Dendritic cell treated with granulocyte-macrophage colony-stimulating factor and Interleukin-4, amounts not matched to agents 40 ng/mL and 50 ng/mL, for 4 days (primary cell): ENCODE measurements around the gene DYNC1LI2.

ENCODE experiments used
- H3K27ac Mint-ChIP-seq: one replicate; pipeline ENCODE4 v1.8.0; 2022; ENCODE audit warnings: mild to moderate bottlenecking, mixed read lengths
- H3K27me3 Mint-ChIP-seq: one replicate; pipeline ENCODE4 v1.8.0; 2022; ENCODE audit warnings: mild to moderate bottlenecking, mixed read lengths
- H3K36me3 Mint-ChIP-seq: one replicate; pipeline ENCODE4 v1.8.0; 2022; ENCODE audit warnings: low read depth, mixed read lengths
- H3K4me1 Mint-ChIP-seq: one replicate; pipeline ENCODE4 v1.8.0; 2022; ENCODE audit warnings: low read depth, mixed read lengths
- H3K4me3 Mint-ChIP-seq: one replicate; pipeline ENCODE4 v1.8.0; 2022; ENCODE audit warnings: mild to moderate bottlenecking, moderate library complexity, mixed read lengths
- H3K9me3 Mint-ChIP-seq: one replicate; pipeline ENCODE4 v1.8.0; 2022; ENCODE audit warnings: mixed read lengths
- intact Hi-C: fragments of 100-400 bp; cut with micrococcal nuclease; formaldehyde crosslinking; loops from one replicate; pipeline ENCODE4 v1.15.0; 2022

The DYNC1LI2 gene

GRCh38 chr16:66681676-66682075 lies 69.7 kb downstream of the DYNC1LI2 start:
- Mint-ChIP-seq H3K9me3 (no peaks in the 10 kb centered on the region), H3K27ac (no peak overlapping the region), H3K36me3 (peaks cover 7% of the 10 kb centered on the region), H3K4me3 (no peak overlapping the region), H3K4me1 (peaks cover 6% of the 10 kb centered on the region), H3K27me3 (no peaks in the 10 kb centered on the region)
- intact Hi-C loops = no loop called here

GRCh38 chr16:66678337-66678736 lies 73.1 kb downstream of the DYNC1LI2 start:
- Mint-ChIP-seq H3K27ac (no peak overlapping the region), H3K9me3 (no peaks in the 10 kb centered on the region), H3K4me3 (no peak overlapping the region), H3K4me1 (no peaks in the 10 kb centered on the region), H3K27me3 (no peaks in the 10 kb centered on the region), H3K36me3 (peaks cover 7% of the 10 kb centered on the region)
- intact Hi-C loops = no loop called here

GRCh38 chr16:66677836-66678235 lies 73.6 kb downstream of the DYNC1LI2 start:
- intact Hi-C loops = no loop called here
- Mint-ChIP-seq H3K4me3 (no peak overlapping the region), H3K27me3 (no peaks in the 10 kb centered on the region), H3K27ac (no peak overlapping the region), H3K9me3 (no peaks in the 10 kb centered on the region), H3K4me1 (no peaks in the 10 kb centered on the region), H3K36me3 (peaks cover 7% of the 10 kb centered on the region)

DNA sequence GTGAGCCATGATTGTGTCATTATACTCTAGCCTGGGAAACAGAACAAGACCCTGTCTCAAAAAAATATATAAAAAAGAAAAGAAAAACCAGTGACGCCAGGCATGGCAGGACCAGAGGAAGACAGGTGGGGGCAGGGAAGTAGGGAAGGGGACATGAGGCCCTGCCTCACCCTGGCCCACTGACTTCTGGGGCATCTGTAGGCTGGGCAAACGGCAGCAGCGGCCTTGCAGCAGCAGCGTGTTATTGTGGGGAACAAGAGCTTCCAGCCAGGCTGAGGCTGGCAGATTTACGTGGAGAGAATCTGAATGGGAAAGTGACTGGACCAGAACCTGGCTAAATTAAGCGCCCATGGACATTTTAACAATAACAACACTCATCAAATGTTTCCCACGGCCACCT lies 74.2 kb downstream of the DYNC1LI2 start:
- Mint-ChIP-seq H3K36me3 (peaks cover 7% of the 10 kb centered on the region), H3K4me3 (no peak overlapping the region), H3K9me3 (no peaks in the 10 kb centered on the region), H3K27ac (no peak overlapping the region), H3K4me1 (no peaks in the 10 kb centered on the region), H3K27me3 (no peaks in the 10 kb centered on the region)
- intact Hi-C loops = no loop called here

- H3K9me3 Mint-ChIP-seq = no peaks in the 10 kb centered on the region
- H3K36me3 Mint-ChIP-seq = peaks cover 7% of the 10 kb centered on the region
- intact Hi-C loops = no loop called here
- H3K4me1 Mint-ChIP-seq = no peaks in the 10 kb centered on the region
- H3K27ac Mint-ChIP-seq = no peak overlapping the region
- no peaks in the 10 kb centered on the region for H3K27me3 Mint-ChIP-seq
- H3K4me3 Mint-ChIP-seq = no peak overlapping the region
These were observed 74.8 kb downstream of the DYNC1LI2 start for GRCh38 chr16:66676599-66676998.

- H3K27ac Mint-ChIP-seq = no peak overlapping the region
- no peaks in the 10 kb centered on the region for H3K9me3 Mint-ChIP-seq
- intact Hi-C loops = no loop called here
- H3K4me3 Mint-ChIP-seq = no peak overlapping the region
- H3K36me3 Mint-ChIP-seq = no peaks in the 10 kb centered on the region
- no peaks in the 10 kb centered on the region for H3K4me1 Mint-ChIP-seq
- no peaks in the 10 kb centered on the region for H3K27me3 Mint-ChIP-seq
These were observed 77.7 kb downstream of the DYNC1LI2 start for GRCh38 chr16:66673691-66674090.
